M059J (cell line): ENCODE data around the gene CDH4. TPM values are rescaled to one million over a fixed set of nuclear protein-coding genes. Genes with fewer than 3 reads are reported as not detected.
A peak's percentile ranks its signal among the peaks of the same experiment; 100 is the strongest.

Experiments used
- DNase-seq: peaks from one replicate; pipeline ENCODE4 v3.0.0-alpha.2; 2012; ENCODE audit warnings: low read depth
- total RNA-seq: library from RNA; depleted of rRNA; stranded (reverse); fragments of >200 nt; shearing (Covaris generic); gene quantifications from 2 replicates; pipeline ENCODE4 v1.2.3, GENCODE V29; 2014

Gene CDH4
- total RNA-seq, 1 experiment from 2014 or later = 7.8 TPM

DNA sequence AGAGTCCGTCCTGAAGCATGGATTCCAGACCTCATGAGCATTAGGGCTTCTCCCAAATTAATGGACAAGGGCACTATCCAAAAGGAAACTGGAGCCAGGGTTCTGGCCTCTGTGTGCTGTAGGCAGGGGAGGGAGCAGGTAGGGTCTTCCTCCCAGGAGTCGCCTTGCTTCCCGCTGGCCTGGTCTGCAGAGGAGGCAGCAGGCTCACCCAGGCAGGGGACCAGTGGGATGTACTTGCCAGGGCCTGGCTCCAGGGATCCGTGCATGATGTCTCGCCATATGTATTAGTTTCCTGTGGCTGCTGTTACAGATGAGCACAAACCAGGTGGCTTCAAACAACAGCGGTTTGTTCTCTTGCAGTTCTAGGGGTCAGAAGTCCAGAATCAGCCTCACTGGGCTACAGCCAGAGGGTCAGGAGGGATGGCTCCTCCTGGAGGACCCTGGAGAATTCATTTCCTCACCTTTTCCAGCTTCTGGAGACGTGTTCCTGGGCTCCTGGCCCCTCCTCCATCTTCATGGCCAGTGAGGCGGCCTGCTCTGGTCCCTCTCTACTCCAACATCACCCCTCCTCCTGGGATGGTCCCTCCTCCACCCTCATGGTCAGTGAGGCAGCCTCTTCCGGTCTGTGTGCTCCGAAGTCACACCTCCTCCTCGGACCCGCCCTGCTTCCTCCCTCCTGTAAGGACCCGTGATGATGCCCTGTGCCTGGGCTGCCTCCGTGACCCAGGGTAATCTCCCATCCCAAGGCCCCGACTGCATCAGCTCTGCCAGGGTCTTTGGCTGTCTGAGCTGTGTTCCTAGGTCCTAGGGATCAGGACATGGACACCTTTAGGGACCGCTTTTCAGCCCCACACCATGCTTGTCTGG is 329.1 kb downstream of the CDH4 start:
- DNase-seq = no peak

DNA sequence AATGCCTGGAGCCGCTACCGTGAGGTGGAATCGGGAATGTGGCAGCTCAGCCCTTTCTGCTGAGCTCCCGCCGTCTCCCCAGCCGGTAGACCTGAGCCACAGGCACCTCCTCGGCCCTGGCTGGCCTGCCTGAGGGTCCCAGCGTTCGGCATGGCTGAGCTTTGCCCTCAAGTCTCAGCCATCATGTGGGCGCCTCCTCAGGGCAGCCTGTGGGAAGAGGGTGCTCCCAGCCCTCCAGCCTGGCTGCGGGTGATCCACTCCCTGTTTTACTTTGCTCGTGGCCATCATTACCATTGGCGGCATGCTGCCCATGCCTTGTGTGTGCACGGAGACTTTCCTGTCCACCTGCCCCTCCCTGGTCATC is 329.7 kb downstream of the CDH4 start:
- no peak for DNase-seq

DNA sequence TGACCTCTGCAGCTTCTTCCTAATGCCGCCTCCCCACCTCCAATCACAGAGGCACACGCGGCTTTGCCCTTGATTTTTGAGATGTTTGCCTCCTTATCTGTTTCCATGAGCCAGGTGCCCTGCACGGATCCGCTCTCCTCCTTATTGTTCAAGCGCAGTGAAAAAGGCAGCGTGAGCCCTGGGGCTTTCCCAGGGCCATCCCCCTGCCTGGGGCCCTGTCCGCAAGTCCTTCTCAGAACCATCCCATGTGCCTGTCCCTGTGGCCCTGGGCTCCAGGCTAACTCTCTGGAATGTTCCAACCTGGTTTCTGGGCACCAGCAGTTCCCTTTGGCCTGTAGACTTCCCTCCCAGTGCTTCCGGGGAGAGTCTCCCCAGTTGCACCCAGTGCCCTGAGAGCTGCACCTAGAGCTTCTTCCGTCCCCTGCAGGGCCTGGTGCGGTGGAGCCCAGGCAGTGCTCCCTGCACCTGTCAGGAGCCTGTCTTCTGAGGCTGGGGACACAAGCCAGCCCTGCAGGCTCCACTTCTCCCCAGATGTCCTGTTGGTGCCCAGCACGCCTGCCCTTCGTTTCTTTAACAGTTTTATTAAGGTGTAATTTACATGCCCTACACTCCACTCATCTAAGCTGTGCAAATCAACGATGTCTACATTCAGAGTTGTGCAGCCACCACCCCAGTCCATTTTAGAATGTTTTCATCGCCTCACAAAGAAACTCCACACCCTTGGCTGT is 330.3 kb downstream of the CDH4 start:
- DNase-seq = no peak

DNA sequence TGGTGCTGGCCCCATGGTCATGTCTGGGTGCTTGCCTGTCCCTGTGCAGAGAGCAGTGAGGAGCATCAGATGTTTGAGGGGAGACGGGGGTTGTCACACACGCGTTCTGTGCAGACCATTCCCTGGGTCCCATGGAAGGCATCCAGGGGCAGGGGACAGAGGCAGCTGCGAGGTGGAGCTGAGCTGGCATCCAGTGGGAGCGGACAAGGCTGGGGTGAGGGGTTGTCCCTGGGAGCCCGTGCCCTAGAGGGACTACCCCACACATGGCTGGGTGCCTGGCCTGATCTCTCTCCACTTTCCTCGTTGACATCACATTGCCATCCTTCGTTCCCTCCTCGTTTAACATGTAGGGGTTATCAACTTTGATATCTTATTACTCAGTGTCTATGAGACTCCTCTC is 331.3 kb downstream of the CDH4 start:
- DNase-seq = no peak

DNA sequence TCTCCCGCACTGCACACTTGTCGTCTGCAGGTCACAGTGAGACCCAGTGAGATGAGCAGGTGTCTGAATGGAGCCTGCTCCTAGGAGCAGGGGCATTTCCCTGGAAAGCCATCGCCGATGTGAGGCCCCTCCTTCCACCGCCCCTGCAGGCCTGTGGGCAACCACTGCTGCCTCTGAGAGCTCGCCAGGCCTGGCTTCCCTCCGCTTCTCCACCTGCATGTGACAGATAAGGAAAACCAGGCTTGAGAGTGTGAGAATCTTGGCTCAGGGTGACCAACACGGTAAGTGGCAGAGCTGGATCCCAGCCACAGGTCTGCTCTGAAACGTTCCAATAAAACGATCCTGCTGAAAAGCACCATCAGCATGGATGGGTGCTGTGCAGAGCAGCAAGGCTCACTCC is 332.8 kb downstream of the CDH4 start:
- no peak for DNase-seq

DNA sequence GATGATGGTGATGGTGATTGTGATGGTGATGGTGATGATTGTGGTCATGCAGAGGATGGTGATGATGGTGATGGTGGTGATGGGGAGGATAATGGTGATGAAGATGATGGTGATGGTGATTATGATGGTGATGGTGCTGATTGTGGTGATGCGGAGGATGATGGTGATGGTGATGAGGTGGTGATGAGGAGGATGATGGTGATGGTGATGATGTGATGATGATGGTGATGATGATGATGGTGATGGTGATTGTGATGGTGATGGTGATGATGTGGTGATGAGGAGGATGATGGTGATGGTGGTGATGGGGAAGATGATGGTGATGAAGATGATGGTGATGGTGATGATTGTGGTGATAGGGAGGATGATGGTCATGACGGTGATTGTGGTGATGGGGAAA is 333.7 kb downstream of the CDH4 start:
- DNase-seq = no peak

DNA sequence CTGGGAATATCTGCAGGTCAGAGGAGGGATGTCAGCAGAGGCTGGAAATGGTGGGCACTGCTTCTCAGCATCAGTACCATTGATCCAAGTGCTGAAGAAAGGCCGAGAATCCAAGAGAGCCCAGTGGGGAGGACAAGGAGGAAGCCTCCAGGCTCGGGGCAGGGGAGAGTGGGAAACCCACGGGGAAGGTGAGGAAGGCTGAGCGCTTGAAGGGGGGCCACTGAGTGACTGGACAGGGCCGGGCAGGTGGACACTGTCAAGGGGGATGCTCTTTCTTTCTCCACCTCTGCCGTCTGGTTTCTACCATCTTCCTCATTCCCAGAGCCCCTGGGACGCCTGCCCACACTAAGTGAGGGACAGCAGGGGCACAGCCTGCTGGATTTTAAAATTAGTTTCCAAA is 335.0 kb downstream of the CDH4 start:
- DNase-seq = no peak

DNA sequence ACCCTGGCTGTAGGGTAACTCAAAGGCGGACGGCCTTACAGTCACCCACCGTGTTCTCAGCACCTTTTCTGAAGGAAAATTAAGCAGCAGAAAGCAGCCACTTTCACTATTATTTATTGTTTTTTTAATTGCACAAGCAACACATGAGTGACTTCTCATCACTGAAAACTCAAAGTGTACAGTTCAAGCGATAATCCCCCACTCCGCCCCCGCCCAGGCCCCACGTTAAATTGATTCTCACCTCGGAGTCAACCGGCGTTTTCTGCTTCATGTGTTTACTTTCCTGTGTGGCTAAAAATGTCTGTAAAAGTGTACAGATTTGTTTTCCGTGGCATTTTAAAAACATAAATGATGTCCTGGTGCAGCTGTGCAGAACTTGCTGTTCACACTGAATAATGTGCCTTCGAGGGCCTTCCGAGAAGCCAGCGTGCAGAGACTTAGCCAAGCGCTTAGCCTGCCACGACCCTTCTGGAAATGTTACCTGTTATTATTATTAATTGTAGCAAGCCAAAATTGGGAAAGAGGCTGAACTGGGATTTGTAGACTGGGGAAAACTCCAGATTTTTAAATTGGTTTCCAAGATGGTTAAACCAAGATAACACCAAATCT is 335.7 kb downstream of the CDH4 start:
- no peak for DNase-seq

DNA sequence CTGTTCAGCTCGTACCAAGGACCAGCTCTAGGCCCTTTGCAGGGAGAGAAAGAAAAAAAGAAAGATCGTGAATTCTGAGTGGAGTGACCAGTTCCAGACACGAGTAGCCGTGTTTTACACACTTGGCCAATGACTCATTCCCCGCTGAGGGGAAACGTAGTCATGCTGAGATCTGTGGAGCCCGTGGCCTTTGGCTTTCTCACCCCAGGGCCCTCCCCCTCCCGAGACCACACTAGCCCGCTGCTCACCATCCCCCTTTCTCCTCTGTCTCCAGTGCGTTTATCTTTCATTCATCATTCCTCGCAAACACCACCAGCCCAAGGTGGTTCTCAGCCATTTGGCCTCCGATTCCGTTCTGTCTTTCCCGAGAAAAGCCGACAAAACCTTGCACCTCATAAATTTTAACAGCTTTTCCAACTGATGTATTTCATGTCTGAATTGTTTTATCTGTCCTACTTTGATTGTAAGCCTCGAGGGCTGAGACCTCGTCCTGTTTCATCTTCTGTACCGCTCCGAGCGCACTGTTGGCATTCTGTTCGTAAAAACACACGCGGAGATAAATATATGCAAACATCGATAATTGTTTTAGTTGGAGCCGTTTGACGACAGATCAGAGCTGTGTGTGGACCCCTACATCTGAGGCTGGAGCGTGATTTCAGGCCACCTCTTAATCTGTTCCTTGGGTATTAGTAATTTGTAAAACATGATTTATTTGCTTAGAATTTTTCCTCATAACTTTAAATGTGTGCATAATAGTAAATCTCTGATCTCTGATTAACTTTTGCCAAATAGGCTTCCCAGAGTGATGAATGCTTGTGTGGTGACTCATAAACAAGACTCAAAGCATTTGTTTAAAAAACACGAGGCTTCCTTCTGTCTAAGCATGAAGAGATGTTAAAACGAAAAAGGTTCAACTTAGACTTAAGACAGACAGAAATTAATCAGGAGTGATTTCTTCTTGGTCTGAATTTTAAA is 336.6 kb downstream of the CDH4 start:
- DNase-seq = peak; percentile 84

DNA sequence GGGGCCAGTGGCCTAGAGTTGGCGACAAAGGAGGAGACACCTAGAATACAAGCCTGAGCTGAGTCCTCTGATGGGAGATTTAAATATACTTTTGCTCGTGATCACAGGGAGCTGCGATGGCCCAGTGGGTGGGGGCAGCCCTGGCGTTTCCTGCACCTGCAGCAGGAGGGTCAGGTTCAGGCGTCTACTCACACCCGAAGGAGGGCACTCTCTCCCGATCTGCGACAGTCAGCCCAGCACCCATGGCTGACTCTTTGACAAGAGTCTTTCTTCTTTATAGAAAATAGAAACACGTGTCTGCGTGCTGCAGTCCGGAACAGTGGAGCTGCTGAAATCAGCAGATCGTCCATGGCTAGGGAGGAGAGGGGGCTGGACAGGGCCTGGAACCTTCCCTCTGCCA is 338.2 kb downstream of the CDH4 start:
- DNase-seq = no peak

DNA sequence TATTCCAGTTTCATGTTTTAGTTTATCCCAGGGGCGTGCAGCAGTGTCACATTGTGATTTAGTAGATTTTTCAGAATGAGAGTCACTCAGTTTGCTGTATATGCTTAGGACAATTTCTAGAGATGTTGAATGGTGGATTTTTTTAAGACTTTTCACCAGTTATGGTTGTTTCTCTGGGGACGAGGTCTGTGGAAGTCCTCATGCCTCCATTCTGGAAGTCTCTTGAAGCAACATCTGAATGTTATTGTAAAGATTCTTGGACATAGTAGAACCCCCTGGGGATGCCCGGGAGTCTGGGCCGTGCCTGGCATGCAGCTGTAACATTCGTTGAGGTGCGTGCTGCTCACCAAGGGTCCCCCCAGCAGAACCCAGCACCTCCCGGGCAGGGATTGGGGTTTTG is 341.5 kb downstream of the CDH4 start:
- no peak for DNase-seq

DNA sequence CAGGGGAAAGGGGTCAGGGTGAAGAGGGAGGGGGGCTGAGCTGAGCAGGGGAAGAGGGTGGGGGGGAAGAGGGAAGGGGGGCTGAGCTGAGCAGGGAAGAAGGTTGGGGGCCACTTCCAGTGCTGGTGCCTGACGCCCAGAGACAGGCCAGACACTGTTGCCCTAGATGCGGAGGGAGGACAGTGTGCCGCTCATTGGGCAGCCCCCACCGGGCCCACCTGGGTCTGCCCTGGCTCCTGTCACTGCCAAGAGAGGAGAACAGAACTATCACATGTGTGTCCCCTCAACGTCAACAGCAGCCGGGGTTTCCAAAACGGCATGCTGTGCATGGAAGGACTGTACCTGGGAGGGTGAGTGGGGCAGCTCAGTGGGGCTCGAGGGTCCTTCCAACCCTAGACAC is 342.1 kb downstream of the CDH4 start:
- no peak for DNase-seq

DNA sequence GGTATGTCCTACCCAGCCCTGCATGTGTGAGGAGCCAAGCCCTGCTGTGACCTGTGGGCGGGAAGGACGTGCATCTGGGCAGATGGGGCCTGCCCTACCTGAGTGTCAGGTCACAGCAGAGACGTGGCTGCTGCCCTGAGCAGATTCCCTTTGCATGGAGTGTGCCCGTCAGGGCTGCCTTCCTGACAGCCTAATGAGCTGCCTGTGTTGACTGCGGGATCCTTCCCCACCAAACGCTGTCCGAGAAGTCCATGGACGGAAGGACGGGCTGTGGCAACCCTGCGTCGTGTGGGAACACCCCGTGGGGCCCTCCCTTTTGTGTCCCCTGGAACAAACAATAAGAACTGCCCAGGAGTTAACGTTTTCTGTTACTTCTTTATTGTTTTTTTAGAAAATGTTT is 343.2 kb downstream of the CDH4 start:
- DNase-seq = no peak

DNA sequence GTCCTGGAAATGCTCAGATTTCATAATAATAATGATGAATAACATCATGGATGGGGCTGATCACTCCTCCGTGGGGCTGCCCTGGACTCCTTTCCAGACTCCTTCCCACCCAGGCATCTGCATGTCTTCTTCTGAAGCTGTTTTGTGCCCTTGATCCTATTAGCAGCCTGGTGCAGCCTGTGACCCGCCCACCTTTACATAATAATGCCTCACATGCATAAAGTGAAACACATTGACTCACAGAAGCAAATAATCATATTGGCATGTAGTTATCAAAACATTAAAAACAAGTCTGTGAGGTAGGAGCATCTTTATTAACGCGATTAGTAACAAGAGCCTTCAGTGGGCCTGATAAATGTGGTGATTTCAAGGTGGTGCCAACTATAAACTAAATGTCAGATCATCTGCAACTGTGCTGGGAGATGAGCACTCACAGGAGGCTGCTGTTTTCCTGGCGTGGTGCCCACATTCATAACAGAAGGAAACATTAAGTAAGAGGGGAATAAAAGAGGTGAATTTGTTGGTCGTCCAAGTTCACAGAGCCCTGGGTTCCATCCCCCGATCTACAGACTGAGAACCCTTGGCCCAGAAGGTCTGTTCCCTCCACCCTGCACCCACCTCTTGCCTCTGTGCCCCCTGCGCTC is 344.7 kb downstream of the CDH4 start:
- DNase-seq = no peak

DNA sequence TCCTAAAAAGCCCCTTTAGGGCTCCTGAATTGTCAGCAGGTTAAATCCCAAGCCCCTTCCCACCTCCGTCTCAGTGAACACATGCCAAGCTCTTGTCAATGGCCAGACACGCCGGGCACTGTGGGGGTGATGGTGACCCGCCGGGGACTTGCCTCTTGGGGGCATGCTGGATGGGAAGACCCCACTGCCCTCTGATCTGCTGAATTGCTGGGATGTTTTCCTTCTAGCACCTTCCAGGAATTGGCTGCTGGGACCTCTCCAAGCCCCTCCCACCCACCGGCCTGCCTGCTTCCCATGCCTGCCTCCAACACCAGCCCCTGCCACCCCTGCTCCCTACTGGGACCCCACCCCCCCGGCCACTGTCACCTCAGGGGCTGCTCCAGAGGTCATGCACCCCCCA is 345.9 kb downstream of the CDH4 start:
- no peak for DNase-seq

DNA sequence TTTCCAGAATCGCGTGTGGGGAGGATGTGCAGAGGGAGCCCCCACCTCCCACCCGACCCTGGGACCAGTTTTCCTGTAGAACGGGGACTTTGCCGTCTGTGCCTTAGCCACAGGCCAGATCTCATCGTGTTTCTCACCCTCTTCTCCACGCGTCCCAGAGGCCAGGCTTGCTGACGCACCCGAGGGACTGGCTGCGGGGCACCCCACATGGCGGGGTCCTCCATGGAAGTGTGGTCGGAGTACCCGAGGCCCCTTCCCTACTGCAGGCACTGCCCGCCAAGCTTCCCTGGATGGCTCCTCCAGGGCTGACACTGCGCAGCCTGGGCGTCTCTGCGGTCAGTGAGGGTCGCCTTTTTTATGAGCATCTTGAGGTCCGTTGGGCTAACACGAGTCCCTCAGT is 346.5 kb downstream of the CDH4 start:
- no peak for DNase-seq

DNA sequence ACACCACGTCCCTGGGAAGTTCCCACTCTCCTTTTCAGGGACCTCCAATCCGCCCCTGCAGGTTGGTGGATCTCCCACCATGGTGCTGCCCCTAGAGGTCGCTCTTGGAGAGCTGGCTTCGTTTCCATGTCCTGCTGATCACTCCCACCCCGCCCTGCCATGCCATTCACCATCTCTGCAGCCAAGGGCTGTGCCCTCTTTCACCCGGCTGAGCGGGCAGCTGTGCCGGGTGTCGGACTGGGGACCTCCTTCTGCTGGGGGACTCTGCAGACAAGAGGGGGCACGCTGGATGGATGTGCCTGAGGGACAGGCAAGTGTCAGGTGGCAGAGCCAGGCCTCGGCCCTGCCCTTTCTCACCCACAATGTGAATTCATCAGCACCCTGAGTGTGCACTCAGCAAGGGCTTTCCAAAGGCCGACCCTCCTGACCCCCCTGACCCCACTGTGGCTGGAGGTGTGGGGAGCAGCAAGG is 347.0 kb downstream of the CDH4 start:
- DNase-seq = no peak

DNA sequence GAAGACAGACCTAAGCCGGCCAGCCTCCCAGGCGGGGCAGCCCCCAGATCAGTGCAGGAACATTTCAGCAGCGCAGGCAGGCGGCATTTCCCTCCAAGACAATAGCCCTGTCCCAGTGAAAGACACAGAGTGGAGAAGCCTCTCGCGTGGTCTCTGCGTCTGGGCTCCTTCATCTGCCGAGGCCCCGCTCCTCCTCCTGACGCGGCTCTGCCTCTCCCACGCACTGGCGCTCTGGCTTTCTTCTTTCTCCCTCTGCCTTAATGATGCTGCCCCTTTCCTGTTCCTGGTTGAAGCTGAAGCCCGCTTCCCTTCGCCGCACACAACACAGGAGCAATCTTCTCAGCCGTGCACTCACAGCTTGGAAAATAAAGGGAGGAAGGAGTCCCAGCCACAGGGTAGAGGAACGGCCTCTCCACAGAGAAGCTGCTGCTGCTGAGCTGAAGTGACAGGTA is 347.5 kb downstream of the CDH4 start:
- DNase-seq = no peak

DNA sequence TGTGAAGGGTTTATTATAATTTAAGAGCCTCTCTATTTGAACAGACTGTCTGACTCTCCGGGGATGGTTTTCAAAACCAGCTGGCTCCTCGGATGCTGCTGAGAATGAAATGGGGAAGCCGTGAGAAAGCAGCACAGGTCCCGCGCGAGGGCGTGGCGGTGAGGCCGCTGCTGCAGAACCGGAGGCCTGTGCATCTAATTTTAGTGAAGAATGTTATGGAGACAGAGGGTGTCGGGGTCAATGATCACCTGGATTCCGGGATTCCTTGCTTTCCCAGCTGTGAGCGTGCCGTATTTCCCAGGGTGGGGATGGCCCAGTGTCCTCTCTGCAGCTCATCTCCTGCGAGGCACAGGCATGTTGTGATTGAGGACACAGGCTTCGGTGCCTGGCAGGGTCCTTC is 348.0 kb downstream of the CDH4 start:
- no peak for DNase-seq

DNA sequence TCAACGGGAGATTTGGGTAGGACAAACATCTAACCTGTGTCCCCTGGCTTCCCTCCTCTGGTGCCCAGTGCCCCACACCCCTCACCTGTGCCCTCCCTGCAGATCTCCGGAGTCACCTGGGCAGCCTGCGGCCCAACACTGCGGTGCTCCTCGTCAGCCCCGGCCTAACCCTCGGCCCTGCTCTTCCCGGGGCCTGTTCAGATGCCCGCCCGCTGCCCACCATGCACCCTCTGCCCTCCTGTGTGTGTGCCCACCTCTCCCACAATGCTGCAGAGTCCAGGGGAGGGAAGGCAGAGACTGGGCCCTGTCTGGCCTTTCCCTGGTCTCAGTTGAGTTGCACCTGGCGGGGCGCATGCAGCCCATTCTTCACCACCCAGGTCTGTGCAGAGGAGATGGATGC is 349.3 kb downstream of the CDH4 start:
- DNase-seq = no peak

DNA sequence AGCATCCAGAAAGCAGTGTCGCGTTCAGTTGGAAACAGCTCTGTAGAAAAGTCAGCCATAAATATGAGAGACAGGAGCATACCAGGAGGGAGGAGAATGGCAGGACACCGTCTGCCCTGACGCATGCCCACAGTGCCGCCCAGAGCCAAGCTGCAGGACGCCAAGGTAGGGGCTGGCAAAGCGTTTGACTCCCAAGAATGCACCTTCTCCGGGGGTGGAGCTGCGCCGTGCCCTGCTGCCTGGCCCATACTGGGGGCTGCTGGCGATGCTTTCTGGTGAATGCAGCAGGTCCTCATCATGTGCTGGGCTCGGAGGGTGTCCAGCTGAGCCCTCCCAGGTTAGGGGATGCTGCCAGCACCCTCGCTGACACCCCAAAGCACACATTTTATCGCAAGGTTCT is 349.8 kb downstream of the CDH4 start:
- no peak for DNase-seq
